GM18861 (cell line): ENCODE data around the gene DRAP1.
"Not testable (repeated sequence)": the region's sequence is repeated elsewhere in the genome, so short reads cannot be mapped to it uniquely, and the experiment has no call there.

ENCODE experiments used
- ATAC-seq: cut with Tn5 transposase; IDR thresholded peaks from one replicate; pipeline ENCODE4 v1.9.1; 2021; ENCODE audit not compliant: unreplicated experiment

DRAP1 gene

DNA sequence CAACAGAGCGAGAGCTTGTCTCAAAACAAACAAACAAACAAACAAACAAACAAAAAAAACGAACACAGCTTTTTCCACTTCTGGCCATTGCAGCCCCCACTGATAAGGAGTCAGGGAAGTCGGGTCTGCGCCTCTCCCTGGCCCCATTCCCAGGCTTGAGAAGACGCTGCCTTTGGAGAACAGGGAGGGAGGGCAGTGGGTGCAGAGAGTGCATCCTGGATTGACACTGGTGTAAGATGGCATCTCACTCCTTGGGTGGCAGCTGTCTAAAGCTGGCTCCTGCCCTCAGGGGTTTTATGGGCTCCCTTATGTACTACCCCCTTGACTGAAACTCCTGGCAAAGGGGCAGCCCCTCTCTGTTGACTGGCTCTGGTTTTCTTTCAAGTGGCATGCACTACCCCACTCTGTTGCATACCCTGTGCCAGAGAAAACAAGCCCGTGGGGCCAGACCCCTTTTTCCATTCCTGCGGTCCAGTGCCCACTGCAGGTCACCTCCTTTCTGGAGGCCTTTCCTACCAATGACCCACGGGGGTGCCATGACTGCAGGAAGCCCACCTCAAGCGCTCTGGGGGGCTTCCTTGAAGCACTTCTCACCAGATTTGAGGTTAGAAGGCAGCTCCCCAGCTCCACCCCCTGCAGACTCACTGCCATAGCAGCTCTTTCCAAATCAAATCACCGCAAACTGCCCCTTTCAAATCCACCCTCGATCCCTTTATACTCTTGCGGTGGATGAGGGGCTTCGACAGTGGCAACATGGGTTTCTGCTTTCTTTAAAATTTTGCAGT, 12.7 kb downstream of the DRAP1 start:
- no peak for ATAC-seq

GRCh38 chr11:65932558-65932919, 13.3 kb downstream of the DRAP1 start:
- no peak for ATAC-seq

DNA sequence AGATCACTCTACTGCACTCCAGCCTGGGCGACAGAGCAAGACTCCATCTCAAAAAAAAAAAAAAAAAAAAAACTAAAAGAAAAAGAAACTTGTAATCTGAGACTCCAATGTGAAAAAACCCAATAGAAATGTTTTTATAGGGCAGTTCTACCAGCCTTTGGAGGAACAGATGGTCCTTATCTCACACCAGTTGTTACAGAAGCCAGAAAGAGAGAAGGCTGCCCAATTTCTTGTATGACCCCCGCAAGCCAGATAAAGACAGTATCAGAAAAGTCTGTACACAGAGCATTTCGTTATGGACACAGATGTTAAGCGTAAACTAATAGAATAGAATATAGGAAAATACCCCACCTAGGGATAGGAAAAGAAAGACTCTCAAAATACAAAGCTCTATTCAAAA, 14.8 kb downstream of the DRAP1 start:
- no peak for ATAC-seq

DNA sequence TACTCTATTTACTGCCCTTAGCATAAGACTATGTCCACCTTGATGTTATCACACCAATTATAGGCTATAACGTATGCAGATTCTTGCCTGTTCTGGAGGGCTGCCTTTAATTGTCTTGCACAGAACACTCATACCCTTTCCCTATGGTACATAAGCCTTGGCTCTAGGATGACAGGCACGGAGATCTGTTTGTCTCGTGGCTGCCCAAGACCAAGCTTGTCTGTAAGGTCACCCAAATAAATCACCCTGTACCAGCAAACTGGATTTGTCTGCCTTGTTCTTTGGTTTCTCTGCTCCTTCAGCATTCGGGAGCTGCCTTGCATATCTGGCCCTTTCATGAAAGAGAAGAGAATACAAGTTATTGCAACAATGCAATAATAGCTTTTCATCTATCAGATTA, 18.5 kb downstream of the DRAP1 start:
- no peak for ATAC-seq

DNA sequence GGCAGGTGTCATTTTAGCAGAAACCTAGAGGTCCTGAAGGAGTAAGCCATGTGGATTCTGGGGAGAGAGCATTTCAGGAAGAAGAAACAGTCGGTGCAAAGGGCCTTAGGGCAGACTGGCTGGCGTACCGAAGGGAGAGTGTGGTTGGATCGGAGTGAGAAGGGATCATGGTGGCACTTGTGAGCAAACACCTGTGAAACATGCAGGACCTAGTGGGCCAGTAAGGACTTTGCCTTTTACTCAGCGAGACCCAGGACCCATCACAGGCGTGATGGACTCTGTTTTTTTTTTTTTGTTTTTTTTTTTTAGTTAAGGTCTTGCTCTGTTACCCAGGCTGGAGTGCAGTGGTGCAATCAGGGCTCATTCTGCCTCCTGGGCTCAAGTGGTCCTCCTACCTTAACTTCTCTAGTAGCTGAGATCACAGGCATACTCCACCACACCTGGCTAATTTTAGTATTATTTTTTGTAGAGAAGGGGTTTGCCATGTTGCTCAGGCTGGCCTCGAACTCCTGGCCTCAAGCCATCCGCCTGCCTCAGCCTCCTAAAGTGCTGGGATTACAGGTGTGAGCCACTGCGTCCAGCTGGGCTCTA, 22.6 kb downstream of the DRAP1 start:
- ATAC-seq, result no peak

DNA sequence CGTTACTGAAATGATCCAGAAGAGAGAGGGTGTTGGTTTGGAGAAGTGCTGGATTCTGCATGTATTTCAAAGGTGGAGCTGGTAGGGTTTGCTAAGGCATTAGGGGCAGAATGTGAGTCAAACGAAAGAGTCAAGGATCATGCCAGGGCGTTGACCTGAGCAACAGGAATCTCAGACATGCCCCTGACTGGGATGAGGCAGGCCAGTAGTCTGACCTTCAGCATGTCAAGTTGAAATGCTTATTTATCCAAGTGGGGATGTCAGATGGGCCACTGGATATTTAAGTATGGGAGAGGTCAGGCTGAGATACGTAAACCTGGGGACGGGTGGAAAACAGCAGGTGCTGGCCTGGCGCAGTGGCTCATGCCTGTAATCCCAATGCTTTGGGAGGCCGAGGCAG, 23.3 kb downstream of the DRAP1 start:
- no peak for ATAC-seq

GRCh38 chr11:65944191-65944590, 25.0 kb downstream of the DRAP1 start:
- no peak for ATAC-seq

DNA sequence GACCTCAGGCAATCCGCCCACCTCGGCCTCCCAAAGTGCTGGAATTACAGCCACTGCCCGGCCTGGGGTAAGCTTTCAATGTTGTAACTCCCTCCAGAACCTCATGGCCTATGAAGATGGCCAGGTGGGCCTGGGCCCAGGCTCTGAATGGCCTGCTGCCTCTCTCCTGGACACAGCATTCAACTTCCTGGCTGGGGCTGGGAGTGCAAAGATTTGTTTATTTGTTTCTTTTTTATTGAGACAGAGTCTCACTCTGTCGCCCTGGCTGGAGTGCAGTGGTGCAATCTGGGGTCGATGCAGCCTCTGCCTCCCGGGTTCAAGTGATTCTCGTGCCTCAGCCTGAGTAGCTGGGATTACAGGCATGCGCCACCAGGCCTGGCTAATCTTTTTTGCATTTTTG, 25.5 kb downstream of the DRAP1 start:
- ATAC-seq, result no peak

- no peak for ATAC-seq
Measured at GRCh38 chr11:65945430-65945911, 26.2 kb downstream of the DRAP1 start, which contains the start of gene TSGA10IP. TSS of gene TSGA10IP (plus strand) at chr11:65945480. CDS start at chr11:65945676, 196 bp downstream.

- ATAC-seq, result no peak
Measured at GRCh38 chr11:65945941-65946558, 26.8 kb downstream of the DRAP1 start.

- no peak for ATAC-seq
Measured at GRCh38 chr11:65946655-65947054, 27.4 kb downstream of the DRAP1 start.

DNA sequence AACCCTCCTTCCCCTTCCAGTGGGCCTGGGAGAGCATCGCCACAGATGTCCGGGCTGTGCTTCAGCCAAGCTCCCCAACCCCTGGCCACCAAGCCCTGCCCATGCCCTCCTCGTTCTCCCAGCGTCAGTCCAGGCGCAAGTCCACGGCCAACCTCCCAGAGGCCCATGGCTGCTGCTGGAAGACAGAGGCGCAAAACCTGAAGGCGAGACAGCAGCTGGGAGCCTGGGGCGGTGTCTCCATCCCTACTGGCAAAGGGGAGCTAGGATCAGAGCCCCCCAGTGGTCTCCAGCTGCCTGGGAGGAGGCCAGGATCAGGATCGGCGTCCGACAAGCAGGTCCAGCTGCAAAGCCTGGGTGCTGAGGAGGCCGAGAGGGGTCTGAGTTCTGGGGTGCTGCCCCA, 27.9 kb downstream of the DRAP1 start:
- no peak for ATAC-seq

DNA sequence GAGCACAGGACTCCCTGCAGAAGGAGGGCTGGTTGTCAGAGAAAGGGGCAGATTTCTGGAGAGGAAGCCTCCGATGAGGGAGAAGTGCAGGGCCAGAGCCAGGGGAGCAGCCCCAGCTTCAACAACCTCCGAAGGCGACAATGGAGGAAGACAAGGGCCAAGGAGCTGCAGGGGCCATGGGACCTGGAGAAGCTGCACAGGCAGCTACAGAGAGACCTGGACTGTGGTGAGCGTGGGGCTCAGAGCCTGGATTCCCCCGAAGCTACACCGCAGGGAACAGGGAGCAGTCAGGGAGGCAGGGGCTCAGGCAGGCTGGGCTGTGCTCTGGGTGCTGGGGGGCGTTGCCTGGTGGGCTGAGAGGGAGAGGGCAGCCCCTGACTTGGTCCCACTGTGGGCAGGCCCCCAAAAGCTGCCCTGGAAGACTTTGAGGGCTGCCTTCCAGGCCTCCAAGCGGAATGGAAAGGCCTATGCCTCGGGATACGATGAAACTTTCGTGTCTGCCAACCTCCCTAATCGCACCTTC, 28.4 kb downstream of the DRAP1 start:
- ATAC-seq, result no peak

DNA sequence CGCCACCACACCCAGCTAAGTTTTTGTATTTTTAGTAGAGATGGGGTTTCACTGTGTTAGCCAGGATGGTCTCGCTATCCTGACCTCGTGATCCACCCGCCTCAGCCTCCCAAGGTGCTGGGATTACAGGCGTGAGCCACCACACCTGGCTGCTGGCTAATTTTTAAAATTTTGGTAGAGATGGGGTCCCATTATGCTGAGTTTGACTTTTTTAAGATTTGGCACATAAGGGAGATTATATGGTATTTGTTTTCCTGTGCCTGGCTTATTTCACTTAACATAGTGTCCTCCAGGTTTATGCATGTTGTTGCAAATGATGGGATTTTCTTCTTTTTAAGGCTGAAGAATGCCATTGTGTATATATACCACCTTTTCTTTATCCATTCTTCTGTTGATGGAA, 31.5 kb downstream of the DRAP1 start:
- ATAC-seq, result not testable (repeated sequence)

DNA sequence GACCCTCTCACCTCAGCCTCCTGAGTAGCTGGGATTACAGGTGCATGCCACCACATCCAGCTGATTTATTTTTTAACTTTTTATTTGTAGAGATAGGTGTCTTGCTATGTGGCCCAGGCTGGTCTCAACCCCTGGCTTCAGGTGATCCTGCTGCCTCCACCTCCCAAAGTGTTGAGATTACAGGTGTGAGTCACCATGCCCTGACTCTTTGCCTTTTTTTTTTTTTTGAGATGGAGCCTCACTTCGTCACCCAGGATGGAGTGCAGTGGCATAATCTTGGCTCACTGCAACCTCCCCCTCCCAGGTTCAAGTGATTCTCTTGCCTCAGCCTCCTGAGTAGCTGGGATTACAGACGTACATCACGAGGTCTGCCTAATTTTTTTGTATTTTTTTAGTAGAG, 32.4 kb downstream of the DRAP1 start:
- not testable (repeated sequence) for ATAC-seq

DNA sequence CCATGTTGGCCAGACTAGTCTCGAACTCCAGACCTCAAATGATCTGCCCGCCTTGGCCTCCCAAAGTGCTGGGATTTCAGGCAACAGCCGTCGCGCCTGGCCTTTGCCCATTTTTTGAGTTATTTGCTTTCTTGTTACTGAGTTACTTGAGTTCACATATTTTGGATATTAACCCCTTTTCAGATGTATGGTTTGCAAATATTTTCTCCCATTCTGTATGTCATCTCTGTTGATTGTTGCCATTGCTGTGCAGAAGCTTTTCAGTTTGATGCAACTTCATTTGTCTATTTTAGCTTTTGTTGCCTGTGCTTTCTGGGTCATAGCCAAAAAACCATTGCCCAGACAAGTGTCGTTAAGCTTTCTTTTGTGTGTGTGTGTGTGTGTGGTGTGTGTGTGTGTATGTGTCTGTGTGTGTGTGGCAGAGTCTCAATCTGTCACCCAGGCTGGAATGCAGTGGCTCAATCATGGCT, 32.9 kb downstream of the DRAP1 start:
- no peak for ATAC-seq

DNA sequence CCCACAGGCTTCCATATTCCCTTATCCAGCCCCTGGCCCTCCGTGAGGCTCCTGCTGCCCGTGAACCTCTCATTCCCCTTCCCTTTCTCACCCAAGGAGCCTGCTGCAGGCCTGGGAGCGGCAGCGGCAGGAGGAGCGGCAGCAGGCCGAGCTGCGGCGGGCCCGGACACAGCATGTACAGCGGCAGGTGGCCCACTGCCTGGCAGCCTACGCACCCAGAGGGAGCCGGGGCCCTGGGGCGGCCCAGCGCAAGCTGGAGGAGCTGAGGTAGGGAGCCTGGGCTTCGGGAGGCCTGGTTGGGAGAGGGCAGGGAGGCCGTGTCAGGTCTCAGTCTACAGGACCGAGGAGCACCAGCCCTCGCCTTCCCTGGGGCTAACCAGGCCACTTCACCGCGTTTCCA, 34.2 kb downstream of the DRAP1 start:
- no peak for ATAC-seq

DNA sequence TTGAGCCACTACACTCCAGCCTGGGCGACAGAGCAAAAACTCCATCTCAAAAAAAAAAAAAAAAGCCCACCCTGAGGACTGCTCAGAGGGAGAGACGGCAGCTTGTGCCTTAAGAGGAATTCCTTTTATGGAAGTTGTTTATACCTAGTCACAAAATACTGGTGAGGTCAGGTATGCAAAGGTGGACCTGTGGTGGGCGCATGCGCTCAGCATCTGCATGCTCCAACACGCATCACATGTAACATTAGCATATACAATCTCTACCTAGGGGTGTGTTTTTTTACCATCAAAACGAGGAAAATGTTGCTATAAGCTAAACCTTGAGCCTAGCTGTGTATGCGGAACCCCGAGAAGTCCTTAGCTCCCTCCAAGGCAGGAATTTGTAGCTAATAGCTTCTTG, 35.5 kb downstream of the DRAP1 start:
- no peak for ATAC-seq

GRCh38 chr11:65958291-65958690, 39.1 kb downstream of the DRAP1 start:
- no peak for ATAC-seq

DNA sequence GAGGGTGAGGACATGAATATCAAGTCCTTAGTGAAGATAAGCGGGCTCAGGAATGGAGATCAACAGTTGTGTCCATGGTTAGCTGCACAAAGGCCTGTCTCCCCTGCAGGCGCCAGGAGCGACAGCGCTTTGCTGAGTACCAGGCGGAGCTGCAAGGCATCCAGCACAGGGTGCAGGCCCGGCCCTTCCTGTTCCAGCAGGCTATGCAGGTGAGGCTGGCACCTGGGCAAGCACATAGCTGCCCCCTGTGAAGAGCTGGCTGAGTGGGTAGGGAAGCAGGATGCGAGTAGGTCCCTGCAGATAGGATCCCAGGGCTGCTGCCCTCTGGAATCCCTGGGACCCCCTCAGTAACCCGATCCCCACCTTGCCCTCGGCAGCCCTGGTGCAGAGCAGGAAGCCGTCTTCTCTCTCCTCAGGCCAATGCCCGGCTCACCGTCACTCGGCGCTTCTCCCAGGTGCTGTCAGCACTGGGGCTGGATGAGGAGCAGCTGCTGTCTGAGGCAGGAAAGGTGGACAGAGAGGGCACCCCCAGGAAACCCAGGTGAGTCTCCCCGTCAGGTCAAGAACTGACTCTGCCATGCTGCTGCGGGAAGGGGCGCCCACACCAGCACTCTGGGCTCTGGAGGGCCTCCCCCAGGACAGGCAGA, 39.7 kb downstream of the DRAP1 start:
- ATAC-seq, result no peak

DNA sequence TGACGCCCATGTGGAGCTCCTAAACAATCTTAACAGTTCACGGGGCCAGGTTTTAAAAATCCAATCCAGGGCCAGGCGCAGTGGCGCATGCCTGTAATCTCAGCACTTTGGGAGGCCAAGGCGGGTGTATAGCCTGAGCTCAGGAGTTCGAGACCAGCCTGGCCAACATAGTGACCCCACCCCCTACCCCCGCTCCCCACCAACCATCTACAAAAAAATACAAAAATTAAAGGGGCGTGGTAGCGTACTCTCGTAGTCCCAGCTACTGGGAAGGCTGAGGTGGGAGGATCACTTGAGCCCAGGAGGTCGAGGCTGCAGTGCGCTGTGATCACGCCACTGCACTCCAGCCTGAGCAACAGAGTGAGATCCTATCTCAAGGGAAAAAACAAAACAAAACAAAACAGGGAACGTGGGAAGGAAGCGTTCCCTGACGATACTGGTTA, 41.6 kb downstream of the DRAP1 start:
- ATAC-seq, result no peak
